A673 (cell line): ENCODE data around the gene RBBP8.

Experiments
- EZH2 ChIP-seq: fragments of 200-600 bp; sonication (generic); IDR thresholded peaks from 2 replicates; pipeline ENCODE4 v1.6.1; 2017; ENCODE audit warnings: borderline replicate concordance, low read depth, mild to moderate bottlenecking, mixed read lengths, antibody characterized with exemption, low read length; ENCODE audit not compliant: poor library complexity, severe bottlenecking
- TF ChIP-seq, protein P1 (sequence below): fragments of 300-800, 200-600 bp; sonication (generic); conservative IDR thresholded peaks from 2 replicates; pipeline ENCODE4 v1.5.1; 2017; ENCODE audit warnings: low read depth, mild to moderate bottlenecking, antibody characterized with exemption, low read length, moderate library complexity, mixed read lengths

DNA sequence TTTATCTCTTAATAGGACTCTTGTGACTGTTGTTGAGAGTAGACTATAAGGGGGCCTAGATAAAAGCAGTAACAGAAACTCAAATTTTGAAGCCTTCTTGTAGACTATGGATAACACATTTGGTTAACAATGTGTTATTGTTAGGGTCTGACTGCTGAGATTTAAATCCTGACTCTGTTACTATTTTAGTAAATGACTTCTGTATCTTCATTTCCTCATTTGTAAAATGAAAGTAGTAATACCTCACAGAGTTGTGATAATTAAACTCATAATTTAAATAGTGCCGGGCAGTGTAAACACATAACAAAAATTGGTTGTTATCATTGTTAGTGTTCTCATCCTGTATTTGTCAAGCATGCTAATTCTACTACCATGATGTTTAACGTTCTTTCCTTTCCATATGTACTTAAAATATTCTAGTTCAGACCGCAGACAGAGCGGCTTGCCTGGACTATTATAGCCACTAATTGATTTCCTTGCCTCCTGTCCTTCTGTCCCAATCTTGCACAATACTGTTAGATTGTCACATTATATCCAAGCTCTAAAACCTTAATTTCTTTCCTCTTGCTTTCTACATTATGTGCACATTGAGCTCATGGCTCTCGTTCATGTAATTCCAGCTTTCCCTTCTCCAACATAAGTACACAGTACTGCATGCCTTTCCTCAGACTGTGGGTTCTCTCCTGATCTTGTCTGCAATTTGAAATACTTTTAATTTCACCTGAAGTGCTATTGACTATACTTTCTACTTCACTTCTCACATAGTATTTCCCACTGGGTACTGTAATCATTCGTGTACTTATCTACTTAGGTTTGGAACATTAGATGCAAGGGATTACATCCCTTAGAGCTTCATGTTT, 48.4 kb downstream of the RBBP8 start:
- TF ChIP-seq, protein P1, sequence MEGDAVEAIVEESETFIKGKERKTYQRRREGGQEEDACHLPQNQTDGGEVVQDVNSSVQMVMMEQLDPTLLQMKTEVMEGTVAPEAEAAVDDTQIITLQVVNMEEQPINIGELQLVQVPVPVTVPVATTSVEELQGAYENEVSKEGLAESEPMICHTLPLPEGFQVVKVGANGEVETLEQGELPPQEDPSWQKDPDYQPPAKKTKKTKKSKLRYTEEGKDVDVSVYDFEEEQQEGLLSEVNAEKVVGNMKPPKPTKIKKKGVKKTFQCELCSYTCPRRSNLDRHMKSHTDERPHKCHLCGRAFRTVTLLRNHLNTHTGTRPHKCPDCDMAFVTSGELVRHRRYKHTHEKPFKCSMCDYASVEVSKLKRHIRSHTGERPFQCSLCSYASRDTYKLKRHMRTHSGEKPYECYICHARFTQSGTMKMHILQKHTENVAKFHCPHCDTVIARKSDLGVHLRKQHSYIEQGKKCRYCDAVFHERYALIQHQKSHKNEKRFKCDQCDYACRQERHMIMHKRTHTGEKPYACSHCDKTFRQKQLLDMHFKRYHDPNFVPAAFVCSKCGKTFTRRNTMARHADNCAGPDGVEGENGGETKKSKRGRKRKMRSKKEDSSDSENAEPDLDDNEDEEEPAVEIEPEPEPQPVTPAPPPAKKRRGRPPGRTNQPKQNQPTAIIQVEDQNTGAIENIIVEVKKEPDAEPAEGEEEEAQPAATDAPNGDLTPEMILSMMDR: no peak
- no peak for TF ChIP-seq EZH2
